CD14-positive monocyte (primary cell): Measurements from ENCODE around the gene LRIG1. TPM values are rescaled to one million over a fixed set of nuclear protein-coding genes. Genes with fewer than 3 reads are reported as not detected.

ENCODE experiments used
- DNase-seq, 3 donors: peaks; one replicate each; pipeline ENCODE4 v3.0.0-alpha.2; 2011 to 2022
- H2AFZ ChIP-seq: 2 replicates; pipeline ENCODE4 v1.6.0; 2012; ENCODE audit warnings: mild to moderate bottlenecking, low read depth, low read length, inconsistent platforms; ENCODE audit not compliant: insufficient read depth, poor library complexity, severe bottlenecking
- H3K27ac ChIP-seq, 2 donors: 1 replicate in 1 of 2; 2 replicates in 1 of 2; pipeline ENCODE4 v1.5.1; 2012 to 2013; ENCODE audit warnings: low read length in 2 of 2, control low read depth in 1 of 2, inconsistent platforms in 1 of 2, low read depth in 1 of 2, mild to moderate bottlenecking in 1 of 2
- H3K27me3 ChIP-seq, 2 donors: one replicate each; pipeline versions ENCODE4 v1.6.0 to v1.6.1; 2011 to 2013; ENCODE audit warnings: low read length in 2 of 2; ENCODE audit not compliant: control insufficient read depth in 2 of 2, insufficient read depth in 2 of 2
- H3K36me3 ChIP-seq, 2 donors: replicated peaks in 1 of 2; 1 replicate in 1 of 2; 2 replicates in 1 of 2; pipeline versions ENCODE4 v1.5.1 to v1.6.1; 2012 to 2013; ENCODE audit warnings: low read length in 2 of 2, control low read depth in 1 of 2, inconsistent platforms in 1 of 2, mild to moderate bottlenecking in 1 of 2; ENCODE audit not compliant: insufficient read depth in 2 of 2, control insufficient read depth in 1 of 2
- H3K4me1 ChIP-seq, 2 donors: 1 replicate in 1 of 2; 2 replicates in 1 of 2; pipeline versions ENCODE4 v1.5.1 to v1.6.1; 2012 to 2013; ENCODE audit warnings: low read length in 2 of 2, control low read depth in 1 of 2, inconsistent platforms in 1 of 2, mild to moderate bottlenecking in 1 of 2, moderate library complexity in 1 of 2; ENCODE audit not compliant: insufficient read depth in 2 of 2, control insufficient read depth in 1 of 2
- H3K4me2 ChIP-seq: replicated peaks from 2 replicates; pipeline ENCODE3; 2012; ENCODE audit warnings: low read length, moderate library complexity, mild to moderate bottlenecking; ENCODE audit not compliant: poor library complexity, severe bottlenecking; ENCODE audit errors: extremely low read depth
- H3K4me3 ChIP-seq, 3 experiments: fragments of 200-600 bp in 1 of 3; sonication (generic) in 1 of 3; replicated peaks in 1 of 3; 1 replicate in 2 of 3; 2 replicates in 1 of 3; pipeline ENCODE4 v1.5.1; 2011 to 2013; ENCODE audit warnings: low read length in 3 of 3, mild to moderate bottlenecking in 3 of 3, control low read depth in 2 of 3, low read depth in 2 of 3, inconsistent platforms in 1 of 3, moderate library complexity in 1 of 3
- H3K79me2 ChIP-seq: 2 replicates; pipeline ENCODE4 v1.6.0; 2012; ENCODE audit warnings: mild to moderate bottlenecking, control low read depth, inconsistent platforms, low read length, moderate library complexity; ENCODE audit not compliant: insufficient read depth
- H3K9ac ChIP-seq: 2 replicates; pipeline ENCODE4 v1.6.0; 2017; ENCODE audit warnings: low read length, mild to moderate bottlenecking; ENCODE audit not compliant: insufficient read depth, poor library complexity, severe bottlenecking
- H3K9me3 ChIP-seq, 2 donors: replicated peaks in 1 of 2; 1 replicate in 1 of 2; 2 replicates in 1 of 2; pipeline versions ENCODE4 v1.5.1 to v1.6.1; 2012 to 2013; ENCODE audit warnings: low read length in 2 of 2, control low read depth in 1 of 2; ENCODE audit not compliant: control insufficient read depth in 1 of 2, insufficient read depth in 1 of 2
- H4K20me1 ChIP-seq: 2 replicates; pipeline ENCODE4 v1.6.0; 2012; ENCODE audit warnings: mild to moderate bottlenecking, low read length, control low read depth, moderate library complexity; ENCODE audit not compliant: insufficient read depth
- H3K27ac Mint-ChIP-seq, 7 donors: one replicate each; pipeline ENCODE4 v1.8.0; 2020; ENCODE audit warnings: mild to moderate bottlenecking in 7 of 7, mixed read lengths in 7 of 7, moderate library complexity in 6 of 7, inconsistent platforms in 2 of 7
- H3K27me3 Mint-ChIP-seq, 3 donors: one replicate each; pipeline ENCODE4 v1.8.0; 2021 to 2022; ENCODE audit warnings: low read depth in 3 of 3, mild to moderate bottlenecking in 3 of 3, mixed read lengths in 3 of 3, moderate library complexity in 3 of 3, inconsistent platforms in 1 of 3
- H3K36me3 Mint-ChIP-seq, 2 donors: one replicate each; pipeline ENCODE4 v1.8.0; 2020; ENCODE audit warnings: mixed read lengths in 2 of 2, inconsistent platforms in 1 of 2, mild to moderate bottlenecking in 1 of 2
- H3K4me1 Mint-ChIP-seq: one replicate; pipeline ENCODE4 v1.8.0; 2020; ENCODE audit warnings: mild to moderate bottlenecking, mixed read lengths
- H3K4me3 Mint-ChIP-seq, 2 donors: one replicate each; pipeline ENCODE4 v1.8.0; 2020; ENCODE audit warnings: mild to moderate bottlenecking in 2 of 2, mixed read lengths in 2 of 2, moderate library complexity in 1 of 2
- H3K9me3 Mint-ChIP-seq, 7 donors: one replicate each; pipeline ENCODE4 v1.8.0; 2020 to 2022; ENCODE audit warnings: mixed read lengths in 7 of 7, mild to moderate bottlenecking in 6 of 7, moderate library complexity in 6 of 7, inconsistent platforms in 2 of 7
- CTCF ChIP-seq: fragments of 200-600 bp; IDR thresholded peaks from one replicate; pipeline ENCODE4 v1.8.0; 2022; ENCODE audit warnings: antibody characterized with exemption, mild to moderate bottlenecking
- WGBS: methylation state at CpG from one replicate; pipeline ENCODE4 v1.1.5; 2013; ENCODE audit warnings: missing lambda C conversion rate; ENCODE audit not compliant: insufficient coverage; 5-methylcytosine and 5-hydroxymethylcytosine counted together
- intact Hi-C, 2 donors: fragments of 100-400 bp; cut with micrococcal nuclease; formaldehyde crosslinking; loops; one replicate each; pipeline versions ENCODE4 v1.15.0 to v1.15.1; 2023
- polyA plus RNA-seq, 3 donors: library from polyadenylated mRNA; depleted of rRNA in 1 of 3; unstranded in 2 of 3; stranded (reverse) in 1 of 3; fragments of 300-500 nt in 2 of 3; fragments of >200 nt in 1 of 3; fragmentation: Illumina TruSeq in 2 of 3; gene quantifications; 1 replicate in 2 of 3; 2 replicates in 1 of 3; pipeline ENCODE4 v1.2.3, GENCODE V29; 2012 to 2021

The LRIG1 gene
- polyA plus RNA-seq, 3 donors: 0.82 to 1.9 (median 1.0) TPM

DNA sequence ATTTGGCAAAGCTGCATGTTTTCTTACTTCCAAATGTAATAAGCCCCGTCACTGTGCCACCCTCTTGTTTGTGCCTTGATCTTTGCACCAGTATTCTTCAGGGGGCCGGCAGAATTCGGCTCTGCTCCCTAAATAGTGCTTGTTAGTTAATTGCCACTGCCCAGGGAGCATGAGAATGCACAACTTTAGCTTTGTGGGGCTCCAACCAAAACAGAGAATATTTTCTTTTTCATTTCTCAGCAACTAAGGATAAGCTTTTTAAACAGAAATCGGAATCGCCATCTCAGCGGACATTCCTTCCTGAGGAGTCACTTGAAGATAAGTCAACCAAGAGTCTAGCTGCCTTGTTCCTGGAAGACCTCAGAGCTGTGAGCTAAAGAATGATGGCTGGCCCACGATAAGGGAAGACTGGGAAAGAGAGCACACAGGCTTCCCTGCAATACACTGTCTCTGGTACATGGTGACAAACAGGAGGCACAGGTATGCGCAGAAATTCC, 106.0 kb downstream of the LRIG1 start:
- Histone ChIP-seq H2AFZ (no peak overlapping the region), H3K79me2 (no peaks in the 10 kb centered on the region), H3K9me3 (no peaks in the 10 kb centered on the region), H3K4me2 (no peak overlapping the region), H3K4me3 (no peak overlapping the region), H3K27me3 (no peaks in the 10 kb centered on the region), H3K27ac (no peak overlapping the region), H3K9ac (no peak overlapping the region), H3K4me1 (peaks cover 8 to 11% of the 10 kb centered on the region in 2 donors), H4K20me1 (no peaks in the 10 kb centered on the region), H3K36me3 (no peaks in the 10 kb centered on the region)
- Mint-ChIP-seq H3K36me3 (peaks cover 12 to 16% of the 10 kb centered on the region in 2 donors), H3K27ac (no peak overlapping the region), H3K27me3 (no peaks in the 10 kb centered on the region), H3K4me3 (no peak overlapping the region), H3K4me1 (peaks cover 9% of the 10 kb centered on the region), H3K9me3 (peaks cover 0 to 2% (median 0%) of the 10 kb centered on the region in 7 donors)
- intact Hi-C loops: no loop called here
- DNase-seq: no peak
- no peak for TF ChIP-seq CTCF
- 95% methylated on average over 6 of the region's 8 CpGs for WGBS

DNA sequence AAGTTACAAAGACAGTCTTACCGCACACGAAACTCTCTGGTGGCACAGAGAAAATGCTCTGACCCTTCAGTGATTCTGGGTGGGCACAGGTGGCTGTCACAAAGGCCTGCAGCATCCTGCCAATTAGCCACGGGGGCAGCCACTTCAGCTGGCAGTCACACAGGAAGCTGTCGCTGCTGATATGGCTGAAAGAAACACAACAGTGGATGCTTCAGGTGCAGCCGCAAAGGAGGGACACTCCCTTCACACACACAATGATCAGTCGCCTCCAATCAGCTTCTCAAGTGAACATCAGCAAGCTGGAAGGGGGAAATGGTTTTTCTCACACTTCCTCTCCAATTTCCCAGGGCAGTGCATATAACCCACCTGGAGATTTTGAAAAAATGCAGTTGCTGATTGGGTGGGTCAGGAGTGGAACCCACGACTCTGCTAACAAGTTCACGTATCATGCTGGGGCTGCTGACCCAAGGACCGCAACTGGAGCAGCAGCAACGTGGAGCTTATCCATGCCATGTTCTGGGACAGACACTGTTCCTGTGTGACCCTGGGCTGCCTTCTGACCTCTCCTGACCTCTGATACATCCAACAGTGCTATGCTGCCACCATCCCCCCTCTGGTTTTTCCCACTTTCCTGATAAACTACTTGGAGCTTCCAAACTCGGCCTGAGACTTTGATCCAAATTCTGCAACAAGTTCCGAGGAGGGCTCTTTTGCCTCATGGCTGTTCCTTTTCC, 106.6 kb downstream of the LRIG1 start:
- Histone ChIP-seq H2AFZ (no peak overlapping the region), H3K4me2 (no peak overlapping the region), H3K4me3 (no peak overlapping the region), H3K27me3 (no peaks in the 10 kb centered on the region), H3K4me1 (peaks cover 8 to 11% of the 10 kb centered on the region in 2 donors), H3K36me3 (no peaks in the 10 kb centered on the region), H3K79me2 (no peaks in the 10 kb centered on the region), H3K9ac (no peak overlapping the region), H3K9me3 (no peaks in the 10 kb centered on the region), H3K27ac (no peak overlapping the region), H4K20me1 (no peaks in the 10 kb centered on the region)
- Mint-ChIP-seq H3K36me3 (peaks cover 12 to 16% of the 10 kb centered on the region in 2 donors), H3K9me3 (peaks cover 0 to 2% (median 0%) of the 10 kb centered on the region in 7 donors), H3K27ac (no peak overlapping the region), H3K4me3 (peak overlapping the region in 1 of 2 donors; percentile 31), H3K4me1 (peaks cover 9% of the 10 kb centered on the region), H3K27me3 (no peaks in the 10 kb centered on the region)
- no peak for TF ChIP-seq CTCF
- WGBS: 75% methylated on average over 10 of the region's 12 CpGs
- DNase-seq: no peak
- intact Hi-C loops: no loop called here
